Panc1 (cell line): ENCODE results near the gene SLC2A6. TPM values are rescaled to one million over a fixed set of nuclear protein-coding genes. Genes with fewer than 3 reads are reported as not detected.

ENCODE experiments used
- ATAC-seq: fragments of 200-7000 bp; cut with Tn5 transposase; 2 replicates; pipeline ENCODE4 v1.9.1; 2020; ENCODE audit warnings: mild to moderate bottlenecking, moderate library complexity
- BruUV-seq: library from RNA; stranded (reverse); fragments of 400-500 nt; replicated peaks from 2 replicates; lab custom pipeline; 2021; lab: Mats Ljungman, UMichigan
- CTCF ChIA-PET: fragments of 300-600 bp; sonication (Branson Sonifier 250); formaldehyde crosslinking; loops from one replicate; lab custom pipeline; 2022; ENCODE audit warnings: antibody characterized with exemption; lab: Charles Lee
- POLR2A ChIA-PET: fragments of 300-600 bp; sonication (Branson Sonifier 250); formaldehyde crosslinking; loops from one replicate; lab custom pipeline; 2022; ENCODE audit warnings: antibody characterized with exemption; lab: Charles Lee
- DNase-seq: peaks from one replicate; pipeline ENCODE4 v3.0.0-alpha.2; 2010; ENCODE audit warnings: low read depth, low spot score
- H3K27ac ChIP-seq: 2 replicates; pipeline ENCODE4 v1.5.1; 2011; ENCODE audit warnings: mild to moderate bottlenecking, low read length, inconsistent platforms
- H3K27me3 ChIP-seq: fragments of 200-500 bp; sonication (Bioruptor generic); 2 replicates; pipeline ENCODE4 v1.6.0; 2014; ENCODE audit warnings: low read length, inconsistent platforms; ENCODE audit not compliant: control insufficient read depth, insufficient read depth
- H3K36me3 ChIP-seq: fragments of 200-500 bp; sonication (Bioruptor generic); 2 replicates; pipeline ENCODE4 v1.5.1; 2014; ENCODE audit warnings: inconsistent platforms, mild to moderate bottlenecking, low read length, moderate library complexity; ENCODE audit not compliant: control insufficient read depth, insufficient read depth
- H3K4me1 ChIP-seq: 2 replicates; pipeline ENCODE4 v1.5.1; 2011; ENCODE audit warnings: inconsistent platforms, mild to moderate bottlenecking, low read length, moderate library complexity; ENCODE audit not compliant: control insufficient read depth, insufficient read depth
- H3K4me3 ChIP-seq, 2 experiments: 2 replicates each; pipeline ENCODE4 v1.5.1; 2011 to 2012; ENCODE audit warnings: low read depth in 2 of 2, low read length in 2 of 2, mild to moderate bottlenecking in 2 of 2, inconsistent platforms in 1 of 2, moderate library complexity in 1 of 2
- H3K9me3 ChIP-seq: fragments of 200-500 bp; sonication (Bioruptor generic); 2 replicates; pipeline ENCODE4 v1.5.1; 2014; ENCODE audit warnings: low read depth, mild to moderate bottlenecking, inconsistent platforms, low read length, moderate library complexity; ENCODE audit not compliant: control insufficient read depth, insufficient read depth
- POLR2AphosphoS5 ChIP-seq: IDR thresholded peaks from 2 replicates; pipeline ENCODE4 v1.6.1; 2012; ENCODE audit warnings: mild to moderate bottlenecking, low read depth, low read length, moderate library complexity
- REST ChIP-seq, 2 experiments: IDR thresholded peaks; 2 replicates each; pipeline ENCODE4 v1.6.1; 2011 to 2012; ENCODE audit warnings: low read depth in 2 of 2, control low read depth in 1 of 2, low read length in 1 of 2, mild to moderate bottlenecking in 1 of 2, moderate library complexity in 1 of 2; ENCODE audit not compliant: insufficient read depth in 1 of 2
- SIN3A ChIP-seq: IDR thresholded peaks from 2 replicates; pipeline ENCODE4 v1.6.1; 2012; ENCODE audit warnings: low read depth, mild to moderate bottlenecking, low read length, moderate library complexity, borderline replicate concordance; ENCODE audit not compliant: insufficient read depth
- TCF7L2 ChIP-seq: IDR thresholded peaks from 2 replicates; pipeline ENCODE4 v1.6.1; 2011; ENCODE audit warnings: mild to moderate bottlenecking, low read depth, low read length, inconsistent platforms
- in situ Hi-C: cut with HindIII; loops from 2 replicates; pipeline ENCODE4 v1.10.0; 2016; ENCODE audit warnings: low sequenced_read_pairs, low pct_unique_long_range_greater_than_20kb
- intact Hi-C: fragments of 100-400 bp; cut with micrococcal nuclease; formaldehyde crosslinking; loops from one replicate; pipeline ENCODE4 v1.10.0; 2022; ENCODE audit not compliant: unreplicated experiment
- total RNA-seq: library from RNA; stranded (reverse); gene quantifications from one replicate; pipeline ENCODE4 v1.2.1, GENCODE V29; 2021; ENCODE audit not compliant: unreplicated experiment
- TF ChIP-seq, protein P1 (sequence below): fragments of 450-650 bp; IDR thresholded peaks from 2 replicates; pipeline ENCODE4 v1.5.1; 2017; ENCODE audit warnings: mild to moderate bottlenecking

SLC2A6 gene
- total RNA-seq, 1 experiment from 2014 or later: 48.2 TPM

- DNase-seq (no peak), ATAC-seq (no peak)
- H3K27me3 ChIP-seq: no peaks in the 10 kb centered on the region
- CTCF ChIA-PET: interaction anchor here (0.7 kb wide), 1 partner anchor 497 kb away, joined by 4 read pairs; no protein-coding TSS in a partner anchor
- POLR2A ChIA-PET: no interaction called here
- BruUV-seq: no TSS peak
- H3K9me3 ChIP-seq: no peaks in the 10 kb centered on the region
- TF ChIP-seq REST (IDR thresholded peaks at IDR 0.05; ENCODE audit: insufficient read depth in 1 of 2, low read depth in 2 of 2, low read length in 1 of 2) (no peak), TCF7L2 (no peak)
- TF ChIP-seq, protein P1, sequence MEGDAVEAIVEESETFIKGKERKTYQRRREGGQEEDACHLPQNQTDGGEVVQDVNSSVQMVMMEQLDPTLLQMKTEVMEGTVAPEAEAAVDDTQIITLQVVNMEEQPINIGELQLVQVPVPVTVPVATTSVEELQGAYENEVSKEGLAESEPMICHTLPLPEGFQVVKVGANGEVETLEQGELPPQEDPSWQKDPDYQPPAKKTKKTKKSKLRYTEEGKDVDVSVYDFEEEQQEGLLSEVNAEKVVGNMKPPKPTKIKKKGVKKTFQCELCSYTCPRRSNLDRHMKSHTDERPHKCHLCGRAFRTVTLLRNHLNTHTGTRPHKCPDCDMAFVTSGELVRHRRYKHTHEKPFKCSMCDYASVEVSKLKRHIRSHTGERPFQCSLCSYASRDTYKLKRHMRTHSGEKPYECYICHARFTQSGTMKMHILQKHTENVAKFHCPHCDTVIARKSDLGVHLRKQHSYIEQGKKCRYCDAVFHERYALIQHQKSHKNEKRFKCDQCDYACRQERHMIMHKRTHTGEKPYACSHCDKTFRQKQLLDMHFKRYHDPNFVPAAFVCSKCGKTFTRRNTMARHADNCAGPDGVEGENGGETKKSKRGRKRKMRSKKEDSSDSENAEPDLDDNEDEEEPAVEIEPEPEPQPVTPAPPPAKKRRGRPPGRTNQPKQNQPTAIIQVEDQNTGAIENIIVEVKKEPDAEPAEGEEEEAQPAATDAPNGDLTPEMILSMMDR: no peak
- no peak overlapping the region for H3K27ac ChIP-seq
- no peaks in the 10 kb centered on the region for H3K36me3 ChIP-seq
- H3K4me3 ChIP-seq: no peak overlapping the region
- no peaks in the 10 kb centered on the region; the same call in 1 of the 2 replicates for H3K4me1 ChIP-seq
- intact Hi-C loops (no loop called here), in situ Hi-C loops (no loop called here)
These were observed 48.6 kb upstream of the SLC2A6 start for GRCh38 chr9:133527444-133527920.

GRCh38 chr9:133526721-133527321 lies 47.9 kb upstream of the SLC2A6 start:
- Histone ChIP-seq H3K4me3 (no peak overlapping the region), H3K27me3 (no peaks in the 10 kb centered on the region), H3K27ac (no peak overlapping the region), H3K9me3 (no peaks in the 10 kb centered on the region), H3K36me3 (no peaks in the 10 kb centered on the region), H3K4me1 (no peaks in the 10 kb centered on the region)
- in situ Hi-C loops: no loop called here
- no peak for DNase-seq
- no TSS peak for BruUV-seq
- no peak for ATAC-seq
- TF ChIP-seq TCF7L2 (no peak), REST (IDR thresholded peaks at IDR 0.05; ENCODE audit: insufficient read depth in 1 of 2, low read depth in 2 of 2, low read length in 1 of 2) (no peak), SIN3A (no peak), POLR2AphosphoS5 (no peak)
- TF ChIP-seq, protein P1: no peak
- intact Hi-C loops: no loop called here
- CTCF ChIA-PET: interaction anchor here (0.7 kb wide), 1 partner anchor 497 kb away, joined by 4 read pairs; no protein-coding TSS in a partner anchor
- POLR2A ChIA-PET: no interaction called here
